NCI-H460 (cell line): ENCODE results near the gene PISD. TPM values are rescaled to one million over a fixed set of nuclear protein-coding genes. Genes with fewer than 3 reads are reported as not detected.

ENCODE experiments used
- DNase-seq: peaks from one replicate; pipeline ENCODE4 v3.0.0-alpha.2; 2016; ENCODE audit warnings: low read depth; ENCODE audit errors: extremely low read depth
- total RNA-seq: library from RNA; depleted of rRNA; stranded (reverse); fragments of >200 nt; shearing (Covaris generic); gene quantifications from 2 replicates; pipeline ENCODE4 v1.2.3, GENCODE V29; 2014; rRNA removed

Gene PISD
- total RNA-seq, 1 experiment from 2014 or later = 100 TPM

DNA sequence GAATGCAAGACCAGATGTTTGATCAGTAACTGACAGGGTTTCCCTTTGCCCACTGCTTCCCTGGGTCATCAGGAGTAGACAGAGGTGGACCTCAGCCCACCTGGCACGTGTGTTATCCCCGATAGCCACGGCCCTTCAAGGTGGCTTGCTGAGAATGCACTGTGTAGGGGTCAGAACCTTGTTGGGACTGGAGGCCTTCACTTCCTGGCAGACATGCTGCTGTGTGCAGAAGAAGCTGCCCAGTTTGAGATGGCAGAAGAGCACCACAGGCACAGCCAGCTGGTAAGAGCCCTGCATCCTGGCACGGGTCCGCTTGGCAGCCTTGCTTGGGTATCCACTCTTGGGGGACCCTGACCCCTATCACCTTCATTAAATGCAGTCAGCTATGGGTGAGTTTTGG, 83.8 kb downstream of the PISD start:
- no peak for DNase-seq

DNA sequence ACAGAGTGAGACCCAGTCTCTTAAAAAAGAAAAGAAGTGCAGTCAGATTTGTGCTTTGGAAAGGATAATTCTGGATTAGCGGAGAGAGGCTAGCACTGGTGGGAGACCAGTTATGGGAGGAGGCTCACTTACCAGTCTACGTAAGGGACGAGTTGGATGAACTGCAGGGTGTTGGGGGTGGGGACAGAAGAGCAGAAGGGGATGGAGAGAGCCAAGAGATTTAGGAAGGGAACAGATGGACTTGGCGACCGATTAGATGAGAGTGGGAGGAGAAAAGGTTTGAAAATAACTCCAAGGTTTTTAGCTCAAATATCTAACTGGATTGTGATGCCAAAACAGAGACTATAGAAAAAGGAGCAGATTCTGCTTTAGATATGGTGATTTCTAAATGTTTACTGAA, 84.3 kb downstream of the PISD start:
- no peak for DNase-seq

DNA sequence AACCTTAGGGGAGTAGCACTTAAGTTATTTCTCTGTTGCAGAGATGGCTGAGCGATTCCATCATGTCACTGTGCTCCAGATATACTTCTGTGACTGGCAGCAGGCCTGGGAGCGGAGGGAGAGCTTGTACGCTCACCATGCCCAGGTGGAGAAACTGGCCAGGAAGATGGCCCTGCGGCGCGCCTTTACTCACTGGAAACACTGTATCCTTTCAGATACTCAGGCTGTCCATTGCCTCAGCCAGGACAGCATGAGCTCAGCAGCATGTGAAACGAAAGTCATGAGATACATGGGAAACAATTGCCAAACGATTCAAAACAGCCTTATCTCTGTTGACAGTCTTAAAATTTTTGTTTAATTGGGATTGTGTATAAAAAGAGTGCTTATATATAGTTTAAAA, 86.8 kb downstream of the PISD start:
- no peak for DNase-seq

DNA sequence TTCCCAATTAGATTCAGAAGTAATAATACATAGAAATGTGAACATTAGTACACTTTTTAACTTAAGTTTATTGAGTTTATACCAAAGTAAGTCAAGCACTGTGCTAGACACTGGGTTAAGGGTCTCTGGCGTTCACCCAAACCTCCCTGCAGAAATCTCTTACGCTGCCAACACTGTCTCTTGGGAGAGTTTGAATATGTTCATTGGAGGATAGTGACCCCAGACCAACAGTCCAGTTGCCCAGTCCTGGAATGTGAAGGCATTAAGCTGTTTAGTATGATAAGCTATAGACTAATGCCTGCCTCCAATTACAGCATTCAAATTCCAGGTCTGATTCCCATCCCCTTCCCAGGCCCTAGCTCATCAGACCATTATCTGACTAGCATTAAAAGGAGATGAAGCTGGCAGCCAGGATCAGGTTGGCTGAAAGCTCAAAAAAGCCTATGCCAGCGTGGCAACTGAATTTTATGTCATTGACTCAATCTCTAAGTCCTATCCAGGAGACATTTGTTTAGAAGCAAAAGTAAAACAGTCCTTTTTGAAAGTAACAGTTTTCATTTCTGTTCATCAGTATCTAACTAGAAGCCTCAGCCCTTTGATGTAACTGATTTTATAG, 87.9 kb downstream of the PISD start:
- DNase-seq = no peak

DNA sequence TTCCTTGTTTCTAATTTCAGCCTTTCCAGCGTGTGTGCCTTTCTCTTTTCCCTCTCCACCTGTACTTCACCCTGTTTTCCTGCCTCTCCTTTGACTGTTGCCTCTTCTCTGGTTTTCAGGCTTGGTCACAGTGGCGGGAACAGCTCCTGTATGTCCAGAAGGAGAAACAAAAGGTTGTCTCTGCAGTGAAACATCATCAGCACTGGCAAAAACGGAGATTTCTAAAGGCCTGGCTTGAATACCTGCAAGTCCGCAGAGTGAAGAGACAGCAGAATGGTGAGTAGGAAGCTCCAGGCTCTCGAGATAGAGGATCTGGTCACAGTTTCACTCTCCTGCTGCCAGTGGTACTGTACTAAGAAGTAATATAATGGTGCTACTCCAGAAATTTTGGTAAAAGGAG, 89.1 kb downstream of the PISD start:
- no peak for DNase-seq

DNA sequence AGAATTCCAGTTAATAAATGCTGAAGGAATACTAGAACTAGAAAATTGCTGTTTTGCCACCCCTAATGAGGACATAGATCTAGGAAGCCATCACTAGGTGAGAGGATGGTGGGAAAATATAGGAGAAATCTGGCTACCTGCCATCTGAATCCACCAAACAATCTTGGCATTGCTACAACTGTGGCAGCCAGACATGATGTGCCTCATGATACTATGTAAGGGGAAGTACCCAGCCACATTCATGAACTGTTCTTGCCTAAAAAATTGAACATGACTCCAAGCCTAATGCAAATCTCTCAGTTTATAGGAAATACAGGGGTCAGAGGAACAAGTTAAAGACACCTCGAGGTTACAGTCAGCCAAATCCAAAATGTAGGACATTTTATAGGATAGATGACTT, 92.9 kb downstream of the PISD start:
- DNase-seq = no peak

Other genes starting within 250 kb of the PISD start
- gene EIF4ENIF1, start 172.4 kb downstream of the PISD start, total RNA-seq = 7.8 and 8.2 TPM in 2 replicates
- 10.5 and 11.8 TPM in 2 replicates for gene SFI1, start 165.7 kb downstream of the PISD start, total RNA-seq
- gene PRR14L, start 87.9 kb upstream of the PISD start, total RNA-seq = 13.5 and 16.3 TPM in 2 replicates
- 7.0 and 8.8 TPM in 2 replicates for gene DEPDC5, start 91.8 kb upstream of the PISD start, total RNA-seq